NCI-H526 (cell line): ENCODE measurements around the gene DGKI.
A peak's percentile ranks its signal among the peaks of the same experiment; 100 is the strongest.

Experiments used
- DNase-seq, 2 experiments: peaks; one replicate each; lab custom pipeline; 2025; lab: John Stamatoyannopoulos, UW

DGKI gene

GRCh38 chr7:137787301-137787976 lies 59.3 kb downstream of the DGKI start:
- no peak for DNase-seq

- peak in 1 of 2 experiments; percentile 48 for DNase-seq
These were observed 68.3 kb downstream of the DGKI start for GRCh38 chr7:137778511-137778910.

GRCh38 chr7:137774793-137775201 lies 72.0 kb downstream of the DGKI start:
- no peak for DNase-seq

- DNase-seq = no peak
These were observed 74.0 kb downstream of the DGKI start for GRCh38 chr7:137772748-137773147.

- DNase-seq = no peak
These were observed 74.5 kb downstream of the DGKI start for GRCh38 chr7:137772316-137772715.

- no peak for DNase-seq
These were observed 75.1 kb downstream of the DGKI start for GRCh38 chr7:137771679-137772078.

- DNase-seq = no peak
These were observed 75.5 kb downstream of the DGKI start for GRCh38 chr7:137771273-137771672.

GRCh38 chr7:137768366-137768765 lies 78.4 kb downstream of the DGKI start:
- no peak for DNase-seq

GRCh38 chr7:137762334-137762733 lies 84.4 kb downstream of the DGKI start:
- no peak for DNase-seq

- no peak for DNase-seq
These were observed 86.7 kb downstream of the DGKI start for GRCh38 chr7:137760111-137760510.

GRCh38 chr7:137757146-137757925 lies 89.4 kb downstream of the DGKI start:
- peak in 1 of 2 experiments; percentile 23 for DNase-seq

- peak; percentile 84 to 85 for DNase-seq
These were observed 90.7 kb downstream of the DGKI start for GRCh38 chr7:137755846-137756651.

GRCh38 chr7:137755427-137755826 lies 91.3 kb downstream of the DGKI start:
- DNase-seq = peak in 1 of 2 experiments; percentile 22

GRCh38 chr7:137753948-137754851 lies 92.6 kb downstream of the DGKI start:
- DNase-seq = peak; percentile 74 to 77

- DNase-seq = no peak
These were observed 93.2 kb downstream of the DGKI start for GRCh38 chr7:137753575-137753947.

- DNase-seq = peak; percentile 29 to 62
These were observed 93.7 kb downstream of the DGKI start for GRCh38 chr7:137753067-137753466.

GRCh38 chr7:137751361-137752009 lies 95.3 kb downstream of the DGKI start:
- DNase-seq = no peak

GRCh38 chr7:137747359-137748031 lies 99.3 kb downstream of the DGKI start:
- no peak for DNase-seq

- no peak for DNase-seq
These were observed 103.8 kb downstream of the DGKI start for GRCh38 chr7:137743021-137743420.

GRCh38 chr7:137742051-137742450 lies 104.7 kb downstream of the DGKI start:
- DNase-seq = peak in 1 of 2 experiments; percentile 49
